K562 (cell line): Measurements from ENCODE around the gene CCL27. TPM values are rescaled to one million over a fixed set of nuclear protein-coding genes. Genes with fewer than 3 reads are reported as not detected.

Source experiments
- BCL6 ChIP-seq: fragments of 250-450 bp; sonication (Bioruptor Pico); IDR thresholded peaks from 2 replicates; pipeline ENCODE4 v1.4.0; 2020
- CBFA2T2 ChIP-seq: fragments of 450-650 bp; conservative IDR thresholded peaks from 2 replicates; pipeline ENCODE4 v1.6.1; 2017; ENCODE audit warnings: mild to moderate bottlenecking
- CHD2 ChIP-seq: IDR thresholded peaks from 2 replicates; pipeline ENCODE4 v1.6.1; 2011; ENCODE audit warnings: low read depth, low read length
- ELF1 ChIP-seq: fragments of 200-800 bp; sonication (Bioruptor generic); IDR thresholded peaks from 2 replicates; pipeline ENCODE4 v1.6.1; 2016; ENCODE audit warnings: missing genetic modification characterization, missing compliant biosample characterization
- FOXP1 ChIP-seq: sonication (generic); formaldehyde crosslinking; IDR thresholded peaks from 2 replicates; pipeline ENCODE4 v1.8.0; 2022; ENCODE audit warnings: mild to moderate bottlenecking, missing genetic modification reagents
- GTF2F1 ChIP-seq: IDR thresholded peaks from 2 replicates; pipeline ENCODE4 v1.6.1; 2011; ENCODE audit warnings: low read depth, low read length, improper control_type of control experiment
- IFI16 ChIP-seq: fragments of 250-450 bp; sonication (Bioruptor Pico); IDR thresholded peaks from 2 replicates; pipeline ENCODE4 v2.1.2; 2022; ENCODE audit warnings: mild to moderate bottlenecking, inconsistent platforms
- RBM34 ChIP-seq: fragments of 200-400 bp; formaldehyde crosslinking; IDR thresholded peaks from 2 replicates; pipeline ENCODE4 v1.6.1; 2018; ENCODE audit warnings: low read length, borderline replicate concordance; ENCODE audit not compliant: insufficient read depth
- SIN3A ChIP-seq, 2 experiments: fragments of 150-350 bp in 1 of 2; IDR thresholded peaks; 2 replicates each; pipeline ENCODE4 v1.6.1; 2011 to 2016; ENCODE audit warnings: borderline replicate concordance in 2 of 2, low read depth in 2 of 2, low read length in 2 of 2, mild to moderate bottlenecking in 2 of 2, moderate library complexity in 2 of 2; ENCODE audit not compliant: control insufficient read depth in 1 of 2
- SIN3B ChIP-seq: fragments of 450-650 bp; IDR thresholded peaks from 2 replicates; pipeline ENCODE4 v1.6.1; 2017; ENCODE audit warnings: low read depth, mild to moderate bottlenecking, moderate library complexity
- SRSF9 ChIP-seq: fragments of 200-400 bp; formaldehyde crosslinking; IDR thresholded peaks from 2 replicates; pipeline ENCODE4 v1.6.1; 2017; ENCODE audit warnings: low read depth, low read length, borderline replicate concordance
- TAF7 ChIP-seq: fragments of 450-650 bp; IDR thresholded peaks from 2 replicates; pipeline ENCODE4 v1.6.1; 2016; ENCODE audit warnings: missing genetic modification characterization, missing compliant biosample characterization
- TBL1XR1 ChIP-seq, 2 experiments: IDR thresholded peaks; 2 replicates each; pipeline ENCODE4 v1.6.1; 2012; ENCODE audit warnings: improper control_type of control experiment in 2 of 2, low read length in 2 of 2, mild to moderate bottlenecking in 1 of 2
- ZBTB17 ChIP-seq: fragments of 450-650 bp; formaldehyde crosslinking; IDR thresholded peaks from 2 replicates; pipeline ENCODE4 v1.4.0; 2020; ENCODE audit warnings: mild to moderate bottlenecking
- ZBTB7A ChIP-seq: IDR thresholded peaks from 2 replicates; pipeline ENCODE4 v1.6.1; 2011; ENCODE audit warnings: low read depth, mild to moderate bottlenecking, low read length, moderate library complexity, borderline replicate concordance; ENCODE audit not compliant: control insufficient read depth
- ZNF165 ChIP-seq: fragments of 250-450 bp; sonication (Bioruptor Pico); IDR thresholded peaks from 2 replicates; pipeline ENCODE4 v1.4.0; 2020; ENCODE audit warnings: borderline replicate concordance
- ZNF24 ChIP-seq: fragments of 450-650 bp; IDR thresholded peaks from 2 replicates; pipeline ENCODE4 v1.6.1; 2016
- ZNF507 ChIP-seq: conservative IDR thresholded peaks from 2 replicates; pipeline ENCODE4 v1.6.1; 2017; ENCODE audit warnings: missing genetic modification characterization, missing compliant biosample characterization
- ZNF644 ChIP-seq: fragments of 200-800 bp; sonication (Bioruptor generic); IDR thresholded peaks from 2 replicates; pipeline ENCODE4 v1.6.1; 2016; ENCODE audit warnings: low read depth, missing genetic modification characterization, missing compliant biosample characterization
- ZNF766 ChIP-seq: fragments of 200-800 bp; sonication (Bioruptor generic); conservative IDR thresholded peaks from 2 replicates; pipeline ENCODE4 v1.6.1; 2016; ENCODE audit warnings: missing genetic modification characterization, missing compliant biosample characterization
- polyA plus RNA-seq, 8 experiments: library from polyadenylated mRNA; depleted of rRNA in 4 of 8; stranded (reverse) in 5 of 8; unstranded in 3 of 8; fragments of >200 nt; fragmentation: Nextera tagmentation in 2 of 8; fragmentation: Illumina TruSeq in 1 of 8; extraction: Ambion mirVana in 2 of 8; extraction: Trizol in 1 of 8; gene quantifications; 2 replicates each; pipeline versions ENCODE4 v1.2.1 to v1.2.3, GENCODE V29; 2011 to 2014; ENCODE audit warnings: inconsistent platforms in 1 of 8, missing spikeins in 1 of 8
- total RNA-seq, 7 experiments: library from RNA; depleted of rRNA in 6 of 7; stranded (reverse); fragments of >200 nt in 6 of 7; fragmentation: Illumina TruSeq in 2 of 7; extraction: Trizol in 2 of 7; gene quantifications; 2 replicates each; pipeline versions ENCODE4 v1.2.1 to v1.2.3, GENCODE V29; 2011 to 2021; ENCODE audit warnings: low replicate concordance in 1 of 7
- TF ChIP-seq, protein P1 (sequence below): fragments of 250-450 bp; sonication (Bioruptor Pico); IDR thresholded peaks from 2 replicates; pipeline ENCODE4 v1.8.0; 2022; ENCODE audit warnings: moderate library complexity, mild to moderate bottlenecking, inconsistent platforms
- TF ChIP-seq, protein P2 (sequence below): fragments of 250-450 bp; sonication (Bioruptor Pico); IDR thresholded peaks from 2 replicates; pipeline ENCODE4 v1.9.0; 2021; ENCODE audit warnings: mild to moderate bottlenecking, inconsistent platforms
- TF ChIP-seq, protein P3 (sequence below), 2 experiments: IDR thresholded peaks; 2 replicates each; pipeline ENCODE4 v1.6.1; 2011; ENCODE audit warnings: borderline replicate concordance in 1 of 2, control low read depth in 1 of 2, low read depth in 1 of 2, low read length in 1 of 2, mild to moderate bottlenecking in 1 of 2, mixed read lengths in 1 of 2, moderate library complexity in 1 of 2; ENCODE audit not compliant: insufficient read depth in 1 of 2, insufficient read length in 1 of 2, poor library complexity in 1 of 2, severe bottlenecking in 1 of 2; ENCODE audit errors: extremely low read depth in 1 of 2
- TF ChIP-seq, protein P4 (sequence below): fragments of 250-450 bp; sonication (Bioruptor Pico); IDR thresholded peaks from 2 replicates; pipeline ENCODE4 v1.5.0; 2021

Gene CCL27
- total and polyA plus RNA-seq, 9 of the 15 experiments (the other 6 are each of a cell fraction or from before 2014, with no cell fraction given), result 0.10 to 0.53 (median 0.27) TPM; not detected in 5

DNA sequence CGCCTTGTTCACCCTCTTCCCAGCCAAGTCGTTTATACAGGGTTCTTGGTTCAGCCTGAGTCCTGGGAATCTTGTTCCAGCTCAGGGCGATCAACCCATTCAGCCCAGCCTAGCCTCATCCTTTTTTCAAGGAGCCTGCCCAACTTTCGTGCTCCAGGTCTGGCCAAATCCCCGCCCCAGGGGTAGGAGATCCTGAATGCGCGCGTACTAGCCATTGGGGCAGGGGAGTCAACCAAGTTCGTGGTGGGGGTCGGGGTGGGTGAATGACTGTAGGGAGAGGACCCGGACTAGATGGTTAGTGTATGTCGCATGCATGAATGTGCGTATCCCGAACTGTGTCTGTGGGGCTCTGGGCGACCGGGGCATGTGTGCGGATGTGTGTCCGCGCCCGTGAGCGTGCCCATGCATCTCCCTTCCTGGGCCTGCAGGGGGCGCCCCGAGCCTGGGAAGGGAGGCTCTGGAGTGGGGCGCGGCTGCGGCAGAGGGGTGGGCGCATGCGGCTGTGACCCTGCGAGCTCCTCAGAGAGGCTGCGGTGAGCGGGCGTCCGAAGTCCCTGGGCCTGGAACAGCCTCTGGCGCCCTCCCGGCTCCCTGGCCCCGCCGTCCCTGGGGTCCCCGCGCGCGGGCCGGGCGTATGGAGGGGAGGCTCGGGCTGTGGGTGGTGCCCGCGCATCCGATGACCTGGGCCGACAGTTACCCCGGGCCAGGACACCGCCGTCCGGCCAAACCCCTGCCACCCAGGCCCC, 38.7 kb upstream of the CCL27 start (continued):
- TF ChIP-seq TAF7 (tag) (no peak), CHD2 (no peak), FOXP1 (no peak), ZNF24 (no peak), IFI16 (CRISPR knock-in tag) (no peak), CBFA2T2 (no peak), ZNF644 (no peak), TBL1XR1 (IDR thresholded peaks at IDR 0.05; ENCODE audit: low read length in 2 of 2) (no peak), BCL6 (no peak), GTF2F1 (no peak), ZNF507 (tag) (no peak), ZNF165 (CRISPR knock-in tag) (no peak), SIN3A (IDR thresholded peaks at IDR 0.05; ENCODE audit: borderline replicate concordance in 2 of 2, control insufficient read depth in 1 of 2, low read depth in 2 of 2, low read length in 2 of 2) (no peak), SRSF9 (no peak), ZNF766 (CRISPR knock-in tag) (no peak), ZBTB17 (CRISPR knock-in tag) (no peak), ELF1 (tag) (no peak), SIN3B (0 out of 2 replicates have a peak, but pooled peaks have one; percentile 21), ZBTB7A (peak; percentile 66; the same call in 1 of the 2 replicates), RBM34 (no peak)
- TF ChIP-seq, protein P1, sequence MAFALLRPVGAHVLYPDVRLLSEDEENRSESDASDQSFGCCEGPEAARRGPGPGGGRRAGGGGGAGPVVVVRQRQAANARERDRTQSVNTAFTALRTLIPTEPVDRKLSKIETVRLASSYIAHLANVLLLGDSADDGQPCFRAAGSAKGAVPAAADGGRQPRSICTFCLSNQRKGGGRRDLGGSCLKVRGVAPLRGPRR (CRISPR knock-in tag), result no peak
- TF ChIP-seq, protein P2, sequence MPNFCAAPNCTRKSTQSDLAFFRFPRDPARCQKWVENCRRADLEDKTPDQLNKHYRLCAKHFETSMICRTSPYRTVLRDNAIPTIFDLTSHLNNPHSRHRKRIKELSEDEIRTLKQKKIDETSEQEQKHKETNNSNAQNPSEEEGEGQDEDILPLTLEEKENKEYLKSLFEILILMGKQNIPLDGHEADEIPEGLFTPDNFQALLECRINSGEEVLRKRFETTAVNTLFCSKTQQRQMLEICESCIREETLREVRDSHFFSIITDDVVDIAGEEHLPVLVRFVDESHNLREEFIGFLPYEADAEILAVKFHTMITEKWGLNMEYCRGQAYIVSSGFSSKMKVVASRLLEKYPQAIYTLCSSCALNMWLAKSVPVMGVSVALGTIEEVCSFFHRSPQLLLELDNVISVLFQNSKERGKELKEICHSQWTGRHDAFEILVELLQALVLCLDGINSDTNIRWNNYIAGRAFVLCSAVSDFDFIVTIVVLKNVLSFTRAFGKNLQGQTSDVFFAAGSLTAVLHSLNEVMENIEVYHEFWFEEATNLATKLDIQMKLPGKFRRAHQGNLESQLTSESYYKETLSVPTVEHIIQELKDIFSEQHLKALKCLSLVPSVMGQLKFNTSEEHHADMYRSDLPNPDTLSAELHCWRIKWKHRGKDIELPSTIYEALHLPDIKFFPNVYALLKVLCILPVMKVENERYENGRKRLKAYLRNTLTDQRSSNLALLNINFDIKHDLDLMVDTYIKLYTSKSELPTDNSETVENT (CRISPR knock-in tag), result no peak
- TF ChIP-seq, protein P3, sequence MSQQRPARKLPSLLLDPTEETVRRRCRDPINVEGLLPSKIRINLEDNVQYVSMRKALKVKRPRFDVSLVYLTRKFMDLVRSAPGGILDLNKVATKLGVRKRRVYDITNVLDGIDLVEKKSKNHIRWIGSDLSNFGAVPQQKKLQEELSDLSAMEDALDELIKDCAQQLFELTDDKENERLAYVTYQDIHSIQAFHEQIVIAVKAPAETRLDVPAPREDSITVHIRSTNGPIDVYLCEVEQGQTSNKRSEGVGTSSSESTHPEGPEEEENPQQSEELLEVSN (IDR thresholded peaks at IDR 0.05; ENCODE audit: borderline replicate concordance in 1 of 2, extremely low read depth in 1 of 2, insufficient read depth in 1 of 2, insufficient read length in 1 of 2, low read depth in 1 of 2, low read length in 1 of 2, poor library complexity in 1 of 2, severe bottlenecking in 1 of 2), result peak in 1 of 2 experiments; percentile 60
- TF ChIP-seq, protein P4, sequence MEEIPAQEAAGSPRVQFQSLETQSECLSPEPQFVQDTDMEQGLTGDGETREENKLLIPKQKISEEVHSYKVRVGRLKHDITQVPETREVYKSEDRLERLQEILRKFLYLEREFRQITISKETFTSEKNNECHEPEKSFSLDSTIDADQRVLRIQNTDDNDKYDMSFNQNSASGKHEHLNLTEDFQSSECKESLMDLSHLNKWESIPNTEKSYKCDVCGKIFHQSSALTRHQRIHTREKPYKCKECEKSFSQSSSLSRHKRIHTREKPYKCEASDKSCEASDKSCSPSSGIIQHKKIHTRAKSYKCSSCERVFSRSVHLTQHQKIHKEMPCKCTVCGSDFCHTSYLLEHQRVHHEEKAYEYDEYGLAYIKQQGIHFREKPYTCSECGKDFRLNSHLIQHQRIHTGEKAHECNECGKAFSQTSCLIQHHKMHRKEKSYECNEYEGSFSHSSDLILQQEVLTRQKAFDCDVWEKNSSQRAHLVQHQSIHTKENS (CRISPR knock-in tag), result no peak
